Transverse colon (tissue), 4 donors: ENCODE measurements around the gene DOCK1. TPM values are rescaled to one million over a fixed set of nuclear protein-coding genes. Genes with fewer than 3 reads are reported as not detected.

Experiments
- DNase-seq: peaks from one replicate; pipeline ENCODE4 v3.0.0-alpha.2; 2019
- H3K27ac ChIP-seq, 4 donors: fragments of 200-600 bp; sonication (generic); 2 replicates each; pipeline ENCODE4 v1.5.1; 2016 to 2018; ENCODE audit warnings: inconsistent platforms in 4 of 4
- H3K27me3 ChIP-seq: fragments of 200-600 bp; sonication (generic); 2 replicates; pipeline ENCODE4 v1.5.1; 2017; ENCODE audit warnings: inconsistent platforms
- H3K36me3 ChIP-seq, 4 donors: fragments of 200-600 bp; sonication (generic); 2 replicates each; pipeline ENCODE4 v1.5.1; 2017 to 2019; ENCODE audit warnings: inconsistent platforms in 4 of 4
- H3K4me1 ChIP-seq, 4 donors: fragments of 200-600 bp; sonication (generic); 2 replicates each; pipeline ENCODE4 v1.5.1; 2017 to 2020; ENCODE audit warnings: inconsistent platforms in 4 of 4
- H3K4me3 ChIP-seq, 4 donors: fragments of 200-600 bp; sonication (generic); 1 replicate in 1 of 4; 2 replicates in 3 of 4; pipeline versions ENCODE4 v1.5.1 to v1.6.1; 2017 to 2019; ENCODE audit warnings: inconsistent platforms in 4 of 4
- H3K9me3 ChIP-seq, 2 donors: fragments of 200-600 bp; sonication (generic); 2 replicates each; pipeline ENCODE4 v1.5.1; 2017 to 2019; ENCODE audit warnings: inconsistent platforms in 2 of 2
- CTCF ChIP-seq, 5 experiments: fragments of 200-600 bp in 3 of 5; fragments of 450-650 bp in 2 of 5; sonication (generic) in 3 of 5; IDR thresholded peaks; 1 replicate in 2 of 5; 2 replicates in 3 of 5; pipeline ENCODE4 v1.5.1; 2016 to 2017; ENCODE audit warnings: antibody characterized with exemption in 5 of 5, inconsistent platforms in 3 of 5, mild to moderate bottlenecking in 2 of 5, moderate library complexity in 1 of 5
- EP300 ChIP-seq: sonication (generic); formaldehyde crosslinking; IDR thresholded peaks from one replicate; pipeline ENCODE4 v1.6.1; 2017; ENCODE audit warnings: antibody characterized with exemption, low read depth
- POLR2A ChIP-seq: fragments of 450-650 bp; IDR thresholded peaks from one replicate; pipeline ENCODE4 v1.6.1; 2016; ENCODE audit warnings: antibody characterized with exemption, mild to moderate bottlenecking, moderate library complexity
- POLR2AphosphoS5 ChIP-seq, 3 donors: sonication (generic); formaldehyde crosslinking; IDR thresholded peaks; one replicate each; pipeline ENCODE4 v1.6.1; 2016; ENCODE audit warnings: antibody characterized with exemption in 3 of 3
- WGBS, 2 donors: methylation state at CpG; one replicate each; pipeline ENCODE4 v1.1.5; 2018; ENCODE audit warnings: low coverage in 1 of 2; 5-methylcytosine and 5-hydroxymethylcytosine counted together
- in situ Hi-C, 4 donors: fragments of 200-750 bp; cut with MboI; loops; one replicate each; pipeline versions ENCODE4 v1.15.0 to v1.15.1; 2017; ENCODE audit warnings: low sequenced_read_pairs in 3 of 4, low pct_ligation_motif_present in 1 of 4, low pct_unique_long_range_greater_than_20kb in 1 of 4
- intact Hi-C: fragments of 100-400 bp; cut with DNase I; formaldehyde crosslinking; loops from one replicate; pipeline ENCODE4 v1.15.1; 2023; ENCODE audit warnings: low total_unique reads
- total RNA-seq, 4 donors: library from RNA; depleted of rRNA; stranded (reverse); fragments of >200 nt; gene quantifications; one replicate each; pipeline ENCODE4 v1.1.0, GENCODE V29; 2016

DOCK1 gene
- total RNA-seq, 4 donors from 2014 or later, result 75.1 to 200 (median 92.5) TPM

- no peaks in the 10 kb centered on the region for H3K27me3 ChIP-seq
- peak overlapping the region in 2 of 4 donors; percentile 52 to 63 for H3K27ac ChIP-seq
- TF ChIP-seq EP300, result no peak
- no peak for TF ChIP-seq CTCF (IDR thresholded peaks at IDR 0.05)
- TF ChIP-seq POLR2AphosphoS5 (IDR thresholded peaks at IDR 0.05), result no peak
- no peak for TF ChIP-seq POLR2A
- intact Hi-C loops (no loop called here), in situ Hi-C loops (no loop called here)
- no peak overlapping the region for H3K4me3 ChIP-seq
- H3K9me3 ChIP-seq, result no peaks in the 10 kb centered on the region
- no peak for DNase-seq
- 65 to 88% methylated on average over 3 of the region's 3 CpGs for WGBS, 2 donors
- H3K4me1 ChIP-seq, result peaks cover 0 to 4% (median 0%) of the 10 kb centered on the region in 4 donors
- no peaks in the 10 kb centered on the region for H3K36me3 ChIP-seq
Observed at GRCh38 chr10:127079392-127079791, 174.2 kb downstream of the DOCK1 start.

GRCh38 chr10:127080317-127080716, 175.1 kb downstream of the DOCK1 start:
- DNase-seq, result no peak
- Histone ChIP-seq H3K27ac (no peak overlapping the region), H3K9me3 (no peaks in the 10 kb centered on the region), H3K36me3 (no peaks in the 10 kb centered on the region), H3K4me1 (peaks cover 0 to 4% (median 0%) of the 10 kb centered on the region in 4 donors), H3K4me3 (no peak overlapping the region), H3K27me3 (no peaks in the 10 kb centered on the region)
- WGBS, 2 donors, result 66 to 88% methylated on average over 4 of the region's 4 CpGs
- in situ Hi-C loops (no loop called here), intact Hi-C loops (no loop called here)
- TF ChIP-seq POLR2AphosphoS5 (IDR thresholded peaks at IDR 0.05) (no peak), EP300 (no peak), CTCF (IDR thresholded peaks at IDR 0.05) (no peak), POLR2A (no peak)

- H3K27ac ChIP-seq, result no peak overlapping the region
- no peak overlapping the region for H3K4me3 ChIP-seq
- 82 to 92% methylated on average over 7 to 10 of the region's 10 CpGs for WGBS, 2 donors
- H3K9me3 ChIP-seq, result no peaks in the 10 kb centered on the region
- in situ Hi-C loops (no loop called here), intact Hi-C loops (no loop called here)
- peaks cover 0 to 4% (median 0%) of the 10 kb centered on the region in 4 donors for H3K4me1 ChIP-seq
- H3K27me3 ChIP-seq, result no peaks in the 10 kb centered on the region
- no peaks in the 10 kb centered on the region for H3K36me3 ChIP-seq
- TF ChIP-seq POLR2A (no peak), POLR2AphosphoS5 (IDR thresholded peaks at IDR 0.05) (no peak)
- no peak for DNase-seq
Observed at GRCh38 chr10:127081851-127082345, 176.7 kb downstream of the DOCK1 start.

GRCh38 chr10:127082651-127083050, 177.4 kb downstream of the DOCK1 start:
- no peak for DNase-seq
- in situ Hi-C loops, result no loop called here
- 84% methylated on average over 4 of the region's 4 CpGs; no CpG with 5 or more reads in 1 of the 2 donors for WGBS, 2 donors
- peaks cover 0 to 4% (median 0%) of the 10 kb centered on the region in 4 donors for H3K4me1 ChIP-seq
- no peak overlapping the region for H3K27ac ChIP-seq
- TF ChIP-seq POLR2AphosphoS5 (IDR thresholded peaks at IDR 0.05) (no peak), EP300 (no peak), CTCF (IDR thresholded peaks at IDR 0.05) (no peak), POLR2A (no peak)
- H3K4me3 ChIP-seq, result no peak overlapping the region
- intact Hi-C loops, result no loop called here
- H3K27me3 ChIP-seq, result no peaks in the 10 kb centered on the region
- no peaks in the 10 kb centered on the region for H3K9me3 ChIP-seq
- no peaks in the 10 kb centered on the region for H3K36me3 ChIP-seq

- no peaks in the 10 kb centered on the region for H3K27me3 ChIP-seq
- intact Hi-C loops (no loop called here), in situ Hi-C loops (no loop called here)
- H3K4me3 ChIP-seq, result no peak overlapping the region
- WGBS, 2 donors, result 62% methylated on average over 5 of the region's 5 CpGs; no CpG with 5 or more reads in 1 of the 2 donors
- no peaks in the 10 kb centered on the region for H3K9me3 ChIP-seq
- H3K27ac ChIP-seq, result no peak overlapping the region
- no peak for DNase-seq
- TF ChIP-seq POLR2A (no peak), EP300 (no peak), POLR2AphosphoS5 (IDR thresholded peaks at IDR 0.05) (no peak), CTCF (IDR thresholded peaks at IDR 0.05) (no peak)
- H3K4me1 ChIP-seq, result no peaks in the 10 kb centered on the region
- H3K36me3 ChIP-seq, result no peaks in the 10 kb centered on the region
Observed at GRCh38 chr10:127085957-127086356, 180.7 kb downstream of the DOCK1 start.
